ENCODE measurements around the gene DYNLT5. TPM values are rescaled to one million over a fixed set of nuclear protein-coding genes. Genes with fewer than 3 reads are reported as not detected.

DYNLT5 gene
- total RNA-seq, 1 experiment from 2014 or later, result 1.3 TPM

DNA sequence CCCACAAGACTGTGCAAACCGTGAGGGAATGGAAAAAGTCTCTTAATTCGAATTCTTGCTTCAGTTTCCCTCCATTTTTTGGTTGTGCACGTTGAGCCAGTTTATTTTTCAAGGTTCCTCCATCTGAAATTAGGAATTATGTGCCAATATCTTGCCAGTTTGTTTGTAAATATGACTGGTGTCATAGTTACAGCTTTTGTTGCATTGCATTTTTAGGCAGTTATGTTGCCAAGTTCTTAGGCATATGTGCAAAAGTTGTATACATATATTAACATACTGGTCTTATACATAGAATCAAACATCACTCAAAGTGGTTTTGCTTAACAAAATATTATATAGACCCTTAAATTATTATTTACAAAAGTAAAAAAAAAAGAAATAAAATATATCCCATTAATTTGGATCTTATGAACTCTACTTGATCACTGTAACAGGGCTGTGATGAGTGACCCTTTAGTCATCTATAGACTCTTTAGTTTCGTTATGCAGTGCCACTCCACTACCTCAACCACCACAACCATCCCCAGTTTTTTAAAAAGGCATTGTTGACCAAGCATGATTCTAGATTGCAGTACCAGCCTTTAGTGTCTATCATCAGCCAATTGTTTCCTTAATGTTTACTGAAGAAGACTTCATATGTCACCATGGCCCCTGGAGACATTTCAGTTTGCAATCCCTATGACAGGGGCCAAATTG is 20.9 kb upstream of the DYNLT5 start:
- Mint-ChIP-seq H3K9me3 (peaks cover 6% of the 10 kb centered on the region), H3K27me3 (ENCODE audit: low read depth) (peaks cover under 1% of the 10 kb centered on the region; the same call in 1 of the 2 replicates), H3K4me1 (peaks cover 10% of the 10 kb centered on the region), H3K4me3 (no peak overlapping the region), H3K27ac (peak overlapping the region; percentile 49; the same call in 1 of the 2 replicates), H3K36me3 (no peaks in the 10 kb centered on the region)
- ATAC-seq, result no peak
- no peak for TF ChIP-seq MAX (CRISPR knock-in tag; IDR thresholded peaks at IDR 0.05)
- no peak for TF ChIP-seq CREM (CRISPR knock-in tag; IDR thresholded peaks at IDR 0.05)
- no peak for TF ChIP-seq IRF2 (CRISPR knock-in tag; IDR thresholded peaks at IDR 0.05; ENCODE audit: borderline replicate concordance, low read depth)
- TF ChIP-seq ZNF317 (CRISPR knock-in tag; IDR thresholded peaks at IDR 0.05; ENCODE audit: borderline replicate concordance, low read depth), result no peak
- TF ChIP-seq GRHL2 (CRISPR knock-in tag; IDR thresholded peaks at IDR 0.05; ENCODE audit: insufficient replicate concordance, severe bottlenecking), result no peak
- TF ChIP-seq, protein P1, sequence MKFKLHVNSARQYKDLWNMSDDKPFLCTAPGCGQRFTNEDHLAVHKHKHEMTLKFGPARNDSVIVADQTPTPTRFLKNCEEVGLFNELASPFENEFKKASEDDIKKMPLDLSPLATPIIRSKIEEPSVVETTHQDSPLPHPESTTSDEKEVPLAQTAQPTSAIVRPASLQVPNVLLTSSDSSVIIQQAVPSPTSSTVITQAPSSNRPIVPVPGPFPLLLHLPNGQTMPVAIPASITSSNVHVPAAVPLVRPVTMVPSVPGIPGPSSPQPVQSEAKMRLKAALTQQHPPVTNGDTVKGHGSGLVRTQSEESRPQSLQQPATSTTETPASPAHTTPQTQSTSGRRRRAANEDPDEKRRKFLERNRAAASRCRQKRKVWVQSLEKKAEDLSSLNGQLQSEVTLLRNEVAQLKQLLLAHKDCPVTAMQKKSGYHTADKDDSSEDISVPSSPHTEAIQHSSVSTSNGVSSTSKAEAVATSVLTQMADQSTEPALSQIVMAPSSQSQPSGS (CRISPR knock-in tag; IDR thresholded peaks at IDR 0.05; ENCODE audit: borderline replicate concordance, low read depth), result no peak
- TF ChIP-seq TEAD4 (CRISPR knock-in tag; IDR thresholded peaks at IDR 0.05), result no peak
- no peak for TF ChIP-seq EMX1 (CRISPR knock-in tag; IDR thresholded peaks at IDR 0.05)
- TF ChIP-seq ZMAT4 (CRISPR knock-in tag; IDR thresholded peaks at IDR 0.05), result no peak
- TF ChIP-seq, protein P2, sequence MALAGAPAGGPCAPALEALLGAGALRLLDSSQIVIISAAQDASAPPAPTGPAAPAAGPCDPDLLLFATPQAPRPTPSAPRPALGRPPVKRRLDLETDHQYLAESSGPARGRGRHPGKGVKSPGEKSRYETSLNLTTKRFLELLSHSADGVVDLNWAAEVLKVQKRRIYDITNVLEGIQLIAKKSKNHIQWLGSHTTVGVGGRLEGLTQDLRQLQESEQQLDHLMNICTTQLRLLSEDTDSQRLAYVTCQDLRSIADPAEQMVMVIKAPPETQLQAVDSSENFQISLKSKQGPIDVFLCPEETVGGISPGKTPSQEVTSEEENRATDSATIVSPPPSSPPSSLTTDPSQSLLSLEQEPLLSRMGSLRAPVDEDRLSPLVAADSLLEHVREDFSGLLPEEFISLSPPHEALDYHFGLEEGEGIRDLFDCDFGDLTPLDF (CRISPR knock-in tag; IDR thresholded peaks at IDR 0.05), result no peak
- TF ChIP-seq ZNF425 (CRISPR knock-in tag; conservative IDR thresholded peaks at IDR 0.05), result no peak
- no peak for TF ChIP-seq CDX4 (CRISPR knock-in tag; IDR thresholded peaks at IDR 0.05; ENCODE audit: borderline replicate concordance)
- TF ChIP-seq, protein P3, sequence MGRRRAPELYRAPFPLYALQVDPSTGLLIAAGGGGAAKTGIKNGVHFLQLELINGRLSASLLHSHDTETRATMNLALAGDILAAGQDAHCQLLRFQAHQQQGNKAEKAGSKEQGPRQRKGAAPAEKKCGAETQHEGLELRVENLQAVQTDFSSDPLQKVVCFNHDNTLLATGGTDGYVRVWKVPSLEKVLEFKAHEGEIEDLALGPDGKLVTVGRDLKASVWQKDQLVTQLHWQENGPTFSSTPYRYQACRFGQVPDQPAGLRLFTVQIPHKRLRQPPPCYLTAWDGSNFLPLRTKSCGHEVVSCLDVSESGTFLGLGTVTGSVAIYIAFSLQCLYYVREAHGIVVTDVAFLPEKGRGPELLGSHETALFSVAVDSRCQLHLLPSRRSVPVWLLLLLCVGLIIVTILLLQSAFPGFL (CRISPR knock-in tag; IDR thresholded peaks at IDR 0.05; ENCODE audit: borderline replicate concordance), result no peak
- no peak for TF ChIP-seq ELF4 (CRISPR knock-in tag; IDR thresholded peaks at IDR 0.05; ENCODE audit: low read depth)
- TF ChIP-seq, protein P4, sequence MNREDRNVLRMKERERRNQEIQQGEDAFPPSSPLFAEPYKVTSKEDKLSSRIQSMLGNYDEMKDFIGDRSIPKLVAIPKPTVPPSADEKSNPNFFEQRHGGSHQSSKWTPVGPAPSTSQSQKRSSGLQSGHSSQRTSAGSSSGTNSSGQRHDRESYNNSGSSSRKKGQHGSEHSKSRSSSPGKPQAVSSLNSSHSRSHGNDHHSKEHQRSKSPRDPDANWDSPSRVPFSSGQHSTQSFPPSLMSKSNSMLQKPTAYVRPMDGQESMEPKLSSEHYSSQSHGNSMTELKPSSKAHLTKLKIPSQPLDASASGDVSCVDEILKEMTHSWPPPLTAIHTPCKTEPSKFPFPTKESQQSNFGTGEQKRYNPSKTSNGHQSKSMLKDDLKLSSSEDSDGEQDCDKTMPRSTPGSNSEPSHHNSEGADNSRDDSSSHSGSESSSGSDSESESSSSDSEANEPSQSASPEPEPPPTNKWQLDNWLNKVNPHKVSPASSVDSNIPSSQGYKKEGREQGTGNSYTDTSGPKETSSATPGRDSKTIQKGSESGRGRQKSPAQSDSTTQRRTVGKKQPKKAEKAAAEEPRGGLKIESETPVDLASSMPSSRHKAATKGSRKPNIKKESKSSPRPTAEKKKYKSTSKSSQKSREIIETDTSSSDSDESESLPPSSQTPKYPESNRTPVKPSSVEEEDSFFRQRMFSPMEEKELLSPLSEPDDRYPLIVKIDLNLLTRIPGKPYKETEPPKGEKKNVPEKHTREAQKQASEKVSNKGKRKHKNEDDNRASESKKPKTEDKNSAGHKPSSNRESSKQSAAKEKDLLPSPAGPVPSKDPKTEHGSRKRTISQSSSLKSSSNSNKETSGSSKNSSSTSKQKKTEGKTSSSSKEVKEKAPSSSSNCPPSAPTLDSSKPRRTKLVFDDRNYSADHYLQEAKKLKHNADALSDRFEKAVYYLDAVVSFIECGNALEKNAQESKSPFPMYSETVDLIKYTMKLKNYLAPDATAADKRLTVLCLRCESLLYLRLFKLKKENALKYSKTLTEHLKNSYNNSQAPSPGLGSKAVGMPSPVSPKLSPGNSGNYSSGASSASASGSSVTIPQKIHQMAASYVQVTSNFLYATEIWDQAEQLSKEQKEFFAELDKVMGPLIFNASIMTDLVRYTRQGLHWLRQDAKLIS (CRISPR knock-in tag; IDR thresholded peaks at IDR 0.05; ENCODE audit: borderline replicate concordance), result no peak
- no peak for DNase-seq (ENCODE audit: low spot score)
- ChIA-PET POLR2A (no interaction called here), CTCF (no interaction called here)

Measured in WTC11 (cell line).